IMR-90 (cell line): ENCODE results near the gene PPP6R1. TPM values are rescaled to one million over a fixed set of nuclear protein-coding genes. Genes with fewer than 3 reads are reported as not detected.

ENCODE experiments used
- ATAC-seq: fragments of 200-7000 bp; cut with Tn5 transposase; 2 replicates; pipeline ENCODE4 v1.9.1; 2020; ENCODE audit warnings: low read depth, mild to moderate bottlenecking, moderate library complexity
- BruUV-seq: library from RNA; stranded (reverse); fragments of 400-500 nt; replicated peaks from 2 replicates; lab custom pipeline; 2021; lab: Mats Ljungman, UMichigan
- CTCF ChIA-PET: fragments of 300-600 bp; formaldehyde crosslinking; extraction: SDS; loops from one replicate; lab custom pipeline; 2021; ENCODE audit warnings: antibody characterized with exemption; lab: Yijun Ruan, JAX
- POLR2A ChIA-PET: fragments of 300-600 bp; sonication (Branson Sonifier 250); formaldehyde crosslinking; loops from one replicate; lab custom pipeline; 2022; ENCODE audit warnings: antibody characterized with exemption; ENCODE audit not compliant: unreplicated experiment; lab: Charles Lee
- DNase-seq: peaks from one replicate; pipeline ENCODE4 v3.0.0; 2013
- H2AFZ ChIP-seq: replicated peaks from 2 replicates; pipeline ENCODE3; 2013; ENCODE audit warnings: low read length, mild to moderate bottlenecking; ENCODE audit not compliant: poor library complexity
- H2AK5ac ChIP-seq: 2 replicates; pipeline ENCODE4 v1.6.1; 2013; ENCODE audit warnings: low read depth, low read length, inconsistent platforms
- H2AK9ac ChIP-seq: replicated peaks from 2 replicates; pipeline ENCODE3; 2013; ENCODE audit warnings: mild to moderate bottlenecking, low read depth, low read length, moderate library complexity; ENCODE audit not compliant: poor library complexity
- H2BK120ac ChIP-seq: 2 replicates; pipeline ENCODE4 v1.6.1; 2013; ENCODE audit warnings: low read depth, low read length, inconsistent platforms
- H2BK15ac ChIP-seq: 3 replicates; pipeline ENCODE4 v1.6.1; 2013; ENCODE audit warnings: low read depth, low read length, inconsistent platforms
- H2BK20ac ChIP-seq: 2 replicates; pipeline ENCODE4 v1.6.1; 2013; ENCODE audit warnings: low read depth, mild to moderate bottlenecking, inconsistent platforms, low read length, moderate library complexity
- H2BK5ac ChIP-seq: 2 replicates; pipeline ENCODE4 v1.6.1; 2013; ENCODE audit warnings: mild to moderate bottlenecking, low read depth, low read length, inconsistent platforms; ENCODE audit not compliant: poor library complexity, severe bottlenecking
- H3K14ac ChIP-seq: replicated peaks from 2 replicates; pipeline ENCODE4 v1.6.1; 2013; ENCODE audit warnings: low read depth, low read length, inconsistent platforms
- H3K18ac ChIP-seq: 2 replicates; pipeline ENCODE4 v1.6.1; 2013; ENCODE audit warnings: low read depth, low read length, control low read depth
- H3K23ac ChIP-seq: 2 replicates; pipeline ENCODE4 v1.6.1; 2013; ENCODE audit warnings: low read depth, low read length, inconsistent platforms
- H3K27ac ChIP-seq: 2 replicates; pipeline ENCODE4 v1.5.1; 2013; ENCODE audit warnings: mild to moderate bottlenecking, control low read depth, low read length; ENCODE audit not compliant: insufficient read depth
- H3K27me3 ChIP-seq: 2 replicates; pipeline ENCODE4 v1.6.1; 2013; ENCODE audit warnings: low read length; ENCODE audit not compliant: control insufficient read depth, insufficient read depth
- H3K36me3 ChIP-seq: 2 replicates; pipeline ENCODE4 v1.6.1; 2013; ENCODE audit warnings: low read length, mixed read lengths; ENCODE audit not compliant: control insufficient read depth, insufficient read depth
- H3K4ac ChIP-seq: 2 replicates; pipeline ENCODE4 v1.6.1; 2013; ENCODE audit warnings: low read depth, low read length, inconsistent platforms
- H3K4me1 ChIP-seq: 2 replicates; pipeline ENCODE4 v1.6.1; 2013; ENCODE audit warnings: low read length, mixed read lengths; ENCODE audit not compliant: control insufficient read depth, insufficient read depth
- H3K4me2 ChIP-seq: 2 replicates; pipeline ENCODE4 v1.6.1; 2013; ENCODE audit warnings: low read depth, mild to moderate bottlenecking, control low read depth, low read length, moderate library complexity
- H3K4me3 ChIP-seq: 2 replicates; pipeline ENCODE4 v1.5.1; 2013; ENCODE audit warnings: low read depth, mild to moderate bottlenecking, control low read depth, low read length, moderate library complexity; ENCODE audit not compliant: insufficient read depth
- H3K56ac ChIP-seq: 2 replicates; pipeline ENCODE4 v1.6.1; 2013; ENCODE audit warnings: low read length, inconsistent platforms; ENCODE audit not compliant: insufficient read depth; ENCODE audit errors: extremely low read depth
- H3K79me1 ChIP-seq, 2 experiments: 2 replicates each; pipeline ENCODE4 v1.6.1; 2013; ENCODE audit warnings: low read length in 2 of 2, inconsistent platforms in 1 of 2, low read depth in 1 of 2
- H3K9ac ChIP-seq: 2 replicates; pipeline ENCODE4 v1.6.1; 2013; ENCODE audit warnings: low read depth, low read length, control low read depth
- H3K9me1 ChIP-seq: 2 replicates; pipeline ENCODE4 v1.6.1; 2013; ENCODE audit warnings: low read length, inconsistent platforms; ENCODE audit not compliant: insufficient read depth
- H3K9me3 ChIP-seq: 2 replicates; pipeline ENCODE4 v1.6.1; 2013; ENCODE audit warnings: low read length; ENCODE audit not compliant: control insufficient read depth, insufficient read depth
- H4K20me1 ChIP-seq: 2 replicates; pipeline ENCODE4 v1.6.1; 2013; ENCODE audit warnings: low read length, inconsistent platforms; ENCODE audit not compliant: insufficient read depth
- H4K5ac ChIP-seq: 2 replicates; pipeline ENCODE4 v1.6.1; 2013; ENCODE audit warnings: mild to moderate bottlenecking, low read depth, low read length, control low read depth
- H4K8ac ChIP-seq, 2 experiments: 2 replicates each; pipeline ENCODE4 v1.6.1; 2013; ENCODE audit warnings: low read depth in 2 of 2, low read length in 2 of 2, control low read depth in 1 of 2, inconsistent platforms in 1 of 2
- H4K91ac ChIP-seq: 2 replicates; pipeline ENCODE4 v1.6.1; 2013; ENCODE audit warnings: low read depth, low read length, inconsistent platforms; ENCODE audit not compliant: insufficient read depth
- BHLHE40 ChIP-seq: fragments of 150-350 bp; IDR thresholded peaks from 2 replicates; pipeline ENCODE4 v1.6.1; 2016; ENCODE audit warnings: mild to moderate bottlenecking, low read depth, low read length
- MAFK ChIP-seq: IDR thresholded peaks from 2 replicates; pipeline ENCODE4 v1.6.1; 2012; ENCODE audit warnings: low read depth, low read length, improper control_type of control experiment
- MAZ ChIP-seq: IDR thresholded peaks from 2 replicates; pipeline ENCODE4 v1.6.1; 2012; ENCODE audit warnings: low read depth, mild to moderate bottlenecking, low read length, improper control_type of control experiment, moderate library complexity, borderline replicate concordance
- MXI1 ChIP-seq: IDR thresholded peaks from 2 replicates; pipeline ENCODE4 v1.6.1; 2012; ENCODE audit warnings: low read depth, mild to moderate bottlenecking, low read length, moderate library complexity, borderline replicate concordance
- NFE2L2 ChIP-seq: fragments of 150-350 bp; IDR thresholded peaks from 2 replicates; pipeline ENCODE4 v1.6.1; 2016; ENCODE audit warnings: low read depth, mild to moderate bottlenecking, low read length
- RAD21 ChIP-seq: IDR thresholded peaks from 2 replicates; pipeline ENCODE4 v1.6.1; 2012; ENCODE audit warnings: low read length, improper control_type of control experiment
- WGBS, 2 experiments: methylation state at CpG; one replicate each; pipeline versions ENCODE4 v1.1.5 to v1.1.7; 2013; ENCODE audit warnings: missing lambda C conversion rate in 2 of 2; ENCODE audit not compliant: insufficient read length in 1 of 2; ENCODE audit errors: extremely low coverage in 2 of 2; 5-methylcytosine and 5-hydroxymethylcytosine counted together
- dilution Hi-C: fragments of 300-500 bp; cut with HindIII; formaldehyde crosslinking; loops from one replicate; pipeline ENCODE4 v1.14.3; 2018; ENCODE audit warnings: low sequenced_read_pairs; ENCODE audit not compliant: unreplicated experiment
- in situ Hi-C: fragments of 300-500 bp; cut with MboI; formaldehyde crosslinking; loops from 3 replicates; pipeline ENCODE4 v1.14.3; 2019; ENCODE audit warnings: low sequenced_read_pairs, inconsistent platforms, mixed read lengths
- intact Hi-C: fragments of 100-400 bp; cut with micrococcal nuclease; formaldehyde crosslinking; loops from 2 replicates; pipeline ENCODE4 v1.10.0; 2022
- polyA plus RNA-seq, 3 experiments: library from polyadenylated mRNA; depleted of rRNA; stranded (reverse); fragments of >200 nt; gene quantifications; 2 replicates each; pipeline ENCODE4 v1.2.3, GENCODE V29; 2012; ENCODE audit warnings: low replicate concordance in 1 of 3
- total RNA-seq: library from RNA; depleted of rRNA; stranded (reverse); fragments of >200 nt; gene quantifications from 2 replicates; pipeline ENCODE4 v1.2.3, GENCODE V29; 2012
- TF ChIP-seq, protein P1 (sequence below): conservative IDR thresholded peaks from 2 replicates; pipeline ENCODE4 v1.5.1; 2012; ENCODE audit warnings: mild to moderate bottlenecking, low read depth, low read length, improper control_type of control experiment
- TF ChIP-seq, protein P2 (sequence below): fragments of 150-350 bp; IDR thresholded peaks from 2 replicates; pipeline ENCODE4 v1.6.1; 2017; ENCODE audit warnings: mild to moderate bottlenecking, antibody characterized with exemption, low read length, low read depth

PPP6R1 gene
- total and polyA plus RNA-seq, 2 of the 4 experiments (the other 2 are of a cell fraction): 19.9 to 50.2 TPM

DNA sequence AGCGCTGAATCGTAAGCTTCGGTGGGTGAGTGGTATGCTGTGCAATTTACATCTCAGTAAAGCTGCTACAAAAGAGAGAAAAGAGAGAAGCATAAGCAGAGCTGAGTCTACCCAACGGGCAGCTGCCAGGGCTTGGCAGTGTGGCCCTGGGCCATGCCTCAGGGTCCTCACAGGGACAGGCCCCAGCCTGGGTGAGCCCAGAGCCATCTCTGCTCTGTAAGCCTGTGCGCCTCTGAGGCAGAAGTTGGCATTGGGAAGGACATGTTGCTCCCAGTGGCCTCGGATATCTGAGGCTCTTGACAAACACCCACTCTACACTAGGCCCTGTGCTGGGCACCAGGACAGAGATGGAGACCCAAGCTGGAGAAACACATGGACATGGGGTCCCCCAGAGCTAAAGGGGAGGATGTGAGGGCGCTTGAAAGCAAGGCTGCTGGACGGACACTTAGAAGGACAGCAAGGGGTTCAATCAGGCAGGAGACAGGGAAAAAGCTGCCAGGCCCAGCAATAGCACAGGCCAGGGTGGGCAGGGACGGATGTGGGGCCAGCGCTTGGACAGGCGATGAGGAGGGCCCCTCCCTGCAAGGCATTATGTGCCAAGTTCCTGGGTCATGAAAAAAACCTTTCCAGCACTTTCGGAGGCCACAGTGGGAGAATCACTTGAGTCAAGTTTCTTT, 14.7 kb downstream of the PPP6R1 start:
- Histone ChIP-seq H3K4me2 (no peak overlapping the region), H2BK20ac (no peak overlapping the region), H4K5ac (no peak overlapping the region), H2BK120ac (no peak overlapping the region), H4K91ac (no peak overlapping the region), H2AK5ac (no peak overlapping the region), H3K18ac (no peak overlapping the region), H4K8ac (no peak overlapping the region), H3K9ac (no peak overlapping the region), H3K27me3 (no peaks in the 10 kb centered on the region), H3K36me3 (peaks cover 61% of the 10 kb centered on the region), H3K79me1 (peaks cover 6 to 59% of the 10 kb centered on the region in 2 experiments), H2BK15ac (no peak overlapping the region), H3K27ac (no peak overlapping the region), H3K4ac (no peak overlapping the region), H2BK5ac (no peak overlapping the region), H4K20me1 (peaks cover 30% of the 10 kb centered on the region), H3K14ac (no peak overlapping the region), H3K56ac (no peak overlapping the region), H3K4me1 (no peaks in the 10 kb centered on the region), H3K9me1 (peaks cover 7% of the 10 kb centered on the region; the same call in 1 of the 2 replicates), H2AFZ (no peak overlapping the region), H2AK9ac (no peak overlapping the region), H3K9me3 (no peaks in the 10 kb centered on the region), H3K4me3 (no peak overlapping the region), H3K23ac (no peak overlapping the region)
- WGBS, 2 experiments: 100% methylated on average over 5 of the region's 12 CpGs; no CpG with 5 or more reads in 1 of the 2 experiments
- BruUV-seq: no TSS peak
- dilution Hi-C loops (no loop called here), intact Hi-C loops (no loop called here), in situ Hi-C loops (no loop called here)
- no peak for TF ChIP-seq NFE2L2
- no peak for TF ChIP-seq MAZ
- TF ChIP-seq BHLHE40: no peak
- no peak for TF ChIP-seq MAFK
- TF ChIP-seq RAD21: no peak
- TF ChIP-seq, protein P1, sequence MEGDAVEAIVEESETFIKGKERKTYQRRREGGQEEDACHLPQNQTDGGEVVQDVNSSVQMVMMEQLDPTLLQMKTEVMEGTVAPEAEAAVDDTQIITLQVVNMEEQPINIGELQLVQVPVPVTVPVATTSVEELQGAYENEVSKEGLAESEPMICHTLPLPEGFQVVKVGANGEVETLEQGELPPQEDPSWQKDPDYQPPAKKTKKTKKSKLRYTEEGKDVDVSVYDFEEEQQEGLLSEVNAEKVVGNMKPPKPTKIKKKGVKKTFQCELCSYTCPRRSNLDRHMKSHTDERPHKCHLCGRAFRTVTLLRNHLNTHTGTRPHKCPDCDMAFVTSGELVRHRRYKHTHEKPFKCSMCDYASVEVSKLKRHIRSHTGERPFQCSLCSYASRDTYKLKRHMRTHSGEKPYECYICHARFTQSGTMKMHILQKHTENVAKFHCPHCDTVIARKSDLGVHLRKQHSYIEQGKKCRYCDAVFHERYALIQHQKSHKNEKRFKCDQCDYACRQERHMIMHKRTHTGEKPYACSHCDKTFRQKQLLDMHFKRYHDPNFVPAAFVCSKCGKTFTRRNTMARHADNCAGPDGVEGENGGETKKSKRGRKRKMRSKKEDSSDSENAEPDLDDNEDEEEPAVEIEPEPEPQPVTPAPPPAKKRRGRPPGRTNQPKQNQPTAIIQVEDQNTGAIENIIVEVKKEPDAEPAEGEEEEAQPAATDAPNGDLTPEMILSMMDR: no peak
- TF ChIP-seq, protein P2, sequence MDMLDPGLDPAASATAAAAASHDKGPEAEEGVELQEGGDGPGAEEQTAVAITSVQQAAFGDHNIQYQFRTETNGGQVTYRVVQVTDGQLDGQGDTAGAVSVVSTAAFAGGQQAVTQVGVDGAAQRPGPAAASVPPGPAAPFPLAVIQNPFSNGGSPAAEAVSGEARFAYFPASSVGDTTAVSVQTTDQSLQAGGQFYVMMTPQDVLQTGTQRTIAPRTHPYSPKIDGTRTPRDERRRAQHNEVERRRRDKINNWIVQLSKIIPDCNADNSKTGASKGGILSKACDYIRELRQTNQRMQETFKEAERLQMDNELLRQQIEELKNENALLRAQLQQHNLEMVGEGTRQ: no peak
- TF ChIP-seq MXI1: no peak
- no peak for ATAC-seq
- DNase-seq: no peak
- CTCF ChIA-PET: no interaction called here
- POLR2A ChIA-PET: no interaction called here
